Sigmoid colon (tissue), 7 donors: Measurements from ENCODE around the gene ZNF212. TPM values are rescaled to one million over a fixed set of nuclear protein-coding genes. Genes with fewer than 3 reads are reported as not detected.
A peak's percentile ranks its signal among the peaks of the same experiment; 100 is the strongest.

Experiments
- DNase-seq: peaks from one replicate; pipeline ENCODE4 v3.0.0-alpha.2; 2019
- H3K27ac ChIP-seq, 4 donors: fragments of 200-600 bp; sonication (generic); one replicate each; pipeline ENCODE4 v1.5.1; 2016 to 2019; ENCODE audit warnings: mild to moderate bottlenecking in 1 of 4
- H3K27me3 ChIP-seq, 3 donors: fragments of 200-600 bp; sonication (generic); one replicate each; pipeline ENCODE4 v1.5.1; 2019; ENCODE audit warnings: mild to moderate bottlenecking in 1 of 3
- H3K36me3 ChIP-seq, 4 donors: fragments of 200-600 bp; sonication (generic); one replicate each; pipeline ENCODE4 v1.5.1; 2016 to 2019
- H3K4me1 ChIP-seq, 4 donors: fragments of 200-600 bp; sonication (generic); one replicate each; pipeline ENCODE4 v1.5.1; 2017 to 2019
- H3K4me3 ChIP-seq, 4 donors: fragments of 200-600 bp; sonication (generic); one replicate each; pipeline ENCODE4 v1.5.1; 2017 to 2019; ENCODE audit warnings: mild to moderate bottlenecking in 2 of 4, moderate library complexity in 1 of 4
- H3K9me3 ChIP-seq, 4 donors: fragments of 200-600 bp in 3 of 4; sonication (generic) in 3 of 4; one replicate each; pipeline versions ENCODE4 v1.5.1 to v1.6.1; 2013 to 2019
- EP300 ChIP-seq, 4 donors: sonication (generic); formaldehyde crosslinking; IDR thresholded peaks; one replicate each; pipeline ENCODE4 v1.6.1; 2017; ENCODE audit warnings: antibody characterized with exemption in 4 of 4
- POLR2A ChIP-seq, 2 donors: fragments of 450-650 bp; IDR thresholded peaks; one replicate each; pipeline ENCODE4 v1.6.1; 2016; ENCODE audit warnings: antibody characterized with exemption in 2 of 2, mild to moderate bottlenecking in 2 of 2, moderate library complexity in 2 of 2
- POLR2AphosphoS5 ChIP-seq, 4 donors: sonication (generic); formaldehyde crosslinking; IDR thresholded peaks; one replicate each; pipeline ENCODE4 v1.6.1; 2017; ENCODE audit warnings: antibody characterized with exemption in 4 of 4
- WGBS, 2 donors: extraction: QIAGEN DNeasy Blood & Tissue Kit; methylation state at CpG; one replicate each; pipeline ENCODE4 v1.1.7; 2013; 5-methylcytosine and 5-hydroxymethylcytosine counted together
- intact Hi-C: fragments of 100-400 bp; cut with DNase I; formaldehyde crosslinking; loops from one replicate; pipeline ENCODE4 v1.15.1; 2023
- polyA plus RNA-seq, 3 donors: library from polyadenylated mRNA; stranded (reverse); fragments of 200-250 nt; gene quantifications; one replicate each; pipeline ENCODE4 v1.2.3, GENCODE V29; 2013
- total RNA-seq, 4 donors: library from RNA; depleted of rRNA; stranded (reverse); fragments of >200 nt; gene quantifications; one replicate each; pipeline ENCODE4 v1.1.0, GENCODE V29; 2016
- TF ChIP-seq, protein P1 (sequence below), 4 experiments: fragments of 450-650 bp in 3 of 4; fragments of 200-600 bp in 1 of 4; IDR thresholded peaks; one replicate each; pipeline ENCODE4 v1.5.1; 2016 to 2019; ENCODE audit warnings: antibody characterized with exemption in 4 of 4, mild to moderate bottlenecking in 3 of 4, moderate library complexity in 2 of 4
- donor health status: healthy with polysubstance abuse.
- donor health status: Bipolar disorder and iron deficiency.
- donor health status: healthy.

ZNF212 gene
- 10 to 100 TPM in 1 of 4 donors, 1 to 10 TPM in 3; 4.1 to 13.6 (median 5.7) TPM for total RNA-seq
- polyA plus RNA-seq = 1 to 10 TPM; 4.4 to 9.0 (median 6.0) TPM

GRCh38 chr7:149239345-149240143, at the start of gene ZNF212:
Gene ZNF212 (plus strand): TSS chr7:149239651. CDS start chr7:149239779, 128 bp downstream.
- no peaks in the 10 kb centered on the region for H3K36me3 ChIP-seq
- DNase-seq = peak; percentile 92
- TF ChIP-seq POLR2AphosphoS5 (IDR thresholded peaks at IDR 0.05) (peak; percentile 33 to 72 (median 44)), POLR2A (IDR thresholded peaks at IDR 0.05) (no peak)
- TF ChIP-seq, protein P1, sequence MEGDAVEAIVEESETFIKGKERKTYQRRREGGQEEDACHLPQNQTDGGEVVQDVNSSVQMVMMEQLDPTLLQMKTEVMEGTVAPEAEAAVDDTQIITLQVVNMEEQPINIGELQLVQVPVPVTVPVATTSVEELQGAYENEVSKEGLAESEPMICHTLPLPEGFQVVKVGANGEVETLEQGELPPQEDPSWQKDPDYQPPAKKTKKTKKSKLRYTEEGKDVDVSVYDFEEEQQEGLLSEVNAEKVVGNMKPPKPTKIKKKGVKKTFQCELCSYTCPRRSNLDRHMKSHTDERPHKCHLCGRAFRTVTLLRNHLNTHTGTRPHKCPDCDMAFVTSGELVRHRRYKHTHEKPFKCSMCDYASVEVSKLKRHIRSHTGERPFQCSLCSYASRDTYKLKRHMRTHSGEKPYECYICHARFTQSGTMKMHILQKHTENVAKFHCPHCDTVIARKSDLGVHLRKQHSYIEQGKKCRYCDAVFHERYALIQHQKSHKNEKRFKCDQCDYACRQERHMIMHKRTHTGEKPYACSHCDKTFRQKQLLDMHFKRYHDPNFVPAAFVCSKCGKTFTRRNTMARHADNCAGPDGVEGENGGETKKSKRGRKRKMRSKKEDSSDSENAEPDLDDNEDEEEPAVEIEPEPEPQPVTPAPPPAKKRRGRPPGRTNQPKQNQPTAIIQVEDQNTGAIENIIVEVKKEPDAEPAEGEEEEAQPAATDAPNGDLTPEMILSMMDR (IDR thresholded peaks at IDR 0.05) = peak; percentile 64 to 80 (median 70)
- intact Hi-C loops = loop anchor here (2.0 to 5.0 kb wide), 2 partner anchors 21 to 42 kb away; partner anchors contain the start of gene ZNF282
- H3K4me1 ChIP-seq = peaks cover 0 to 22% (median 17%) of the 10 kb centered on the region in 4 donors
- peak within 1 kb of the TSS; percentile 64 to 81 (median 72) for H3K27ac ChIP-seq
- peaks cover 0 to 2% (median 0%) of the 10 kb centered on the region in 3 donors for H3K27me3 ChIP-seq
- no peaks in the 10 kb centered on the region for H3K9me3 ChIP-seq
- peak within 1 kb of the TSS; percentile 69 to 86 (median 78) for H3K4me3 ChIP-seq
- WGBS, 2 donors = 0 to 1% methylated on average over 64 of the region's 64 CpGs

DNA sequence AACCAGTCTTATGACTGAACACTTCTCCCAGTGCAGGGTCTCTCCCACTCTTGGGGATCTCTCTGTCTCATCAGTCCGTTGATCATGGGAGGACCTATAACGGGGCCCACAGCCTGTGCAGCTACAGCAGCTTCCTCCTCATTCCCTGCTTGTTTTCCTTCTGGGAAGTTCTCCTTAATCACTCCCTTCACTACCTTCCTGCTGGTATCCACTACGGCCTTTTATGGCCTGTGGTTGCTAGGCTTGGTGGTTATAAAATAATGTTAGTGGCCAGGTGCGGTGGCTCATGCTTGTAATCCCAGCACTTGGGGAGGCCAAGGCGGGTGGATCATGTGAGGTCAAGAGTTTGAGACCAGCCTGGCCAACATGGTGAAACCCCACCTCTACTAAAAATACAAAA, 47.6 kb upstream of the ZNF212 start:
- intact Hi-C loops = loop anchor here (10.0 kb wide), 2 partner anchors 73 to 523 kb away; partner anchors contain the start of gene ZNF783
- Histone ChIP-seq H3K4me1 (peaks cover 0 to 16% (median 13%) of the 10 kb centered on the region in 4 donors), H3K4me3 (no peak overlapping the region), H3K27me3 (no peaks in the 10 kb centered on the region), H3K9me3 (no peaks in the 10 kb centered on the region), H3K36me3 (no peaks in the 10 kb centered on the region), H3K27ac (no peak overlapping the region)
- peak; percentile 15 for DNase-seq
- 14 to 48% methylated on average over 5 of the region's 5 CpGs for WGBS, 2 donors
- no peak for TF ChIP-seq POLR2AphosphoS5 (IDR thresholded peaks at IDR 0.05)
- TF ChIP-seq EP300 (IDR thresholded peaks at IDR 0.05) = no peak
- TF ChIP-seq, protein P1 (IDR thresholded peaks at IDR 0.05) = no peak
- no peak for TF ChIP-seq POLR2A (IDR thresholded peaks at IDR 0.05)

DNA sequence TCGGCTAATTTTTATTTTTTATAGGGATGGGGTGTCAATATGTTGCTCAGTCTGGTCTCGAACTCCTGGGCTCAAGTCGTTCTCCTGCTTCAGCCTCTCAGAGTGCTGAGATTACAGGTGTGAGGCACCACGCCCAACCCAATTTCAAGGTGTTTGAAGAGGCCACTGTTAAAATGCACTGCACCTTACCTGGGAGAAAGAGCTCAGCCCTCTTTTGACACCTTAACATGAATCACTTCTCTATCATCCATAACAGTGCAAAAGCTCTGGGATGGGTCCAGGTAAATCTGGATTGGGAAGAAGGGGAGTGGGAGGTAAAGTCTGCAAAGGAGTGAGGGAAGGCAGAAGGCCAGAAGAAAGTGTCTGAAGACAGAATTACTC, 44.7 kb upstream of the ZNF212 start:
- intact Hi-C loops = loop anchor here (5.0 to 10.0 kb wide), 6 partner anchors 43 to 520 kb away; partner anchors contain the start of genes ZNF212, ZNF398, ZNF425 and ZNF746

More for the DNA sequence above, 44.7 kb upstream of the ZNF212 start:
- peak; percentile 39 for DNase-seq
- H3K27me3 ChIP-seq = no peaks in the 10 kb centered on the region
- H3K4me1 ChIP-seq = peaks cover 0 to 31% (median 25%) of the 10 kb centered on the region in 4 donors
- TF ChIP-seq POLR2AphosphoS5 (IDR thresholded peaks at IDR 0.05) (no peak), EP300 (IDR thresholded peaks at IDR 0.05) (no peak), POLR2A (IDR thresholded peaks at IDR 0.05) (no peak)
- TF ChIP-seq, protein P1 (IDR thresholded peaks at IDR 0.05) = no peak
- H3K4me3 ChIP-seq = peak overlapping the region; percentile 71 to 89 (median 81)
- H3K27ac ChIP-seq = peak overlapping the region; percentile 92 to 95 (median 94)
- whole genome bisulfite sequencing, 2 donors = 37 to 77% methylated on average over 4 of the region's 4 CpGs
- peaks cover 8 to 17% (median 13%) of the 10 kb centered on the region in 4 donors for H3K36me3 ChIP-seq
- H3K9me3 ChIP-seq = no peaks in the 10 kb centered on the region
